Cardiac muscle cell (in vitro differentiated cells and primary cell): Measurements from ENCODE around the gene TBXAS1. TPM values are rescaled to one million over a fixed set of nuclear protein-coding genes. Genes with fewer than 3 reads are reported as not detected.
A peak's percentile ranks its signal among the peaks of the same experiment; 100 is the strongest.

Experiments used
- DNase-seq, 2 donors: peaks; one replicate each; pipeline versions ENCODE4 v3.0.0 to v3.0.0-alpha.2; 2010 to 2017; ENCODE audit warnings: low read depth in 1 of 2, low spot score in 1 of 2
- H3K27ac ChIP-seq: fragments of 200-600 bp; sonication (generic); 2 replicates; pipeline ENCODE4 v1.5.1; 2016
- H3K27me3 ChIP-seq: fragments of 200-600 bp; sonication (generic); 2 replicates; pipeline ENCODE4 v1.6.0; 2016; ENCODE audit warnings: control low read depth
- H3K36me3 ChIP-seq: fragments of 200-600 bp; sonication (generic); 2 replicates; pipeline ENCODE4 v1.5.1; 2016; ENCODE audit warnings: control low read depth
- H3K4me1 ChIP-seq: fragments of 200-600 bp; sonication (generic); 2 replicates; pipeline ENCODE4 v1.8.1; 2017; ENCODE audit warnings: low read depth, mild to moderate bottlenecking, mixed run types
- H3K4me3 ChIP-seq: fragments of 200-600 bp; sonication (generic); 2 replicates; pipeline ENCODE4 v1.5.1; 2016; ENCODE audit warnings: mild to moderate bottlenecking
- H3K9me3 ChIP-seq: fragments of 200-600 bp; sonication (generic); 2 replicates; pipeline ENCODE4 v1.5.1; 2017; ENCODE audit warnings: low read depth, mild to moderate bottlenecking, control low read depth
- CTCF ChIP-seq: IDR thresholded peaks from 2 replicates; pipeline ENCODE4 v1.5.1; 2012; ENCODE audit warnings: low read depth, mild to moderate bottlenecking, low read length
- polyA plus RNA-seq: library from polyadenylated mRNA; unstranded; fragments of >200 nt; fragmentation: Nextera tagmentation; extraction: Ambion mirVana; gene quantifications from 2 replicates; pipeline ENCODE4 v1.2.1, GENCODE V29; 2016
- total RNA-seq: library from RNA; depleted of rRNA; stranded (reverse); fragments of >200 nt; gene quantifications from 2 replicates; pipeline ENCODE4 v1.2.3, GENCODE V29; 2016

Gene TBXAS1
- total and polyA plus RNA-seq, 2 experiments from 2014 or later: 0.83 to 6.2 TPM

DNA sequence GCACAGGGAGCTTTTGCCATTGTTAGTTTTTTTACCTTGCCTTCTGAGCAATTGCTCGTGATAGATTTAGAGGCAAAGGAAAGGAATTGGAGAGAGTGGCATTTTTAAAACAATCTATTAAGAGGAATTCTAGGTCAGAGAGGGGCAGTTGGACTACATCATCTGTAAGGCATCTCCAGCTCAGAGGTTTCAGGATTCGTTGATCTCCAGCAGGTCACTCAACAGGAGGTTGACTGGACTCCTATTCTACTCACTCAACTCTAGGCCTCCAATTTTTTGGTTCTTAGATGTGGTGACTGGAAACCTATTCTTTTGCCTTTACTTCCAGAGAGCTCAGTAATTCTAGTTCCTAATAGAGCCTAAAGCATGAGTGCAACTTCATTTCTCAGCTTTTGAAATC lies 42.8 kb downstream of the TBXAS1 start:
- TF ChIP-seq CTCF: no peak
- H3K4me1 ChIP-seq: no peaks in the 10 kb centered on the region
- DNase-seq: peak in 1 of 2 donors; percentile 25

GRCh38 chr7:139873593-139874301 lies 44.7 kb downstream of the TBXAS1 start:
- H3K4me3 ChIP-seq: no peak overlapping the region
- no peak for TF ChIP-seq CTCF
- DNase-seq: no peak
- no peaks in the 10 kb centered on the region for H3K27me3 ChIP-seq
- no peaks in the 10 kb centered on the region for H3K9me3 ChIP-seq
- no peaks in the 10 kb centered on the region for H3K4me1 ChIP-seq
- H3K36me3 ChIP-seq: no peaks in the 10 kb centered on the region
- no peak overlapping the region for H3K27ac ChIP-seq

More for the DNA sequence above, 42.8 kb downstream of the TBXAS1 start:
- no peak overlapping the region for H3K4me3 ChIP-seq
- H3K9me3 ChIP-seq: no peaks in the 10 kb centered on the region
- H3K27ac ChIP-seq: peak overlapping the region; percentile 30
- no peaks in the 10 kb centered on the region for H3K36me3 ChIP-seq
- H3K27me3 ChIP-seq: no peaks in the 10 kb centered on the region

DNA sequence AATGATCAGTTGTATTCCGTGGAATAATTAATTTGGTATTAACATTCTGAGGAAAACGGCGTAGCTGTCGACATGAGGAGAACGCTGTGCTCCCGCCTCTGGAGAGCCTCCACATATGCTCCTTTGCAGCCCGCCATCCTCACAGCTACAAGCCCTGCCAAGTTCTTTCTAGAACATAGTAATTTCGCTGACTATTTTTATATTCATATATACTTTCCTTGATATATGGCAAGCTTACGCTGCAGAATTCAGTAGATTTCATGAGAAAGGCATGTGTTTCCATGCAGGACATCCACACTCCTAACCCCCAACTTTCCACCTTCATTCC lies 45.2 kb downstream of the TBXAS1 start:
- Histone ChIP-seq H3K27me3 (no peaks in the 10 kb centered on the region), H3K4me1 (no peaks in the 10 kb centered on the region), H3K4me3 (no peak overlapping the region), H3K36me3 (no peaks in the 10 kb centered on the region), H3K27ac (no peak overlapping the region), H3K9me3 (no peaks in the 10 kb centered on the region)
- no peak for TF ChIP-seq CTCF
- DNase-seq: no peak

GRCh38 chr7:139875821-139876241 lies 46.8 kb downstream of the TBXAS1 start:
- H3K4me1 ChIP-seq: no peaks in the 10 kb centered on the region
- no peaks in the 10 kb centered on the region for H3K27me3 ChIP-seq
- no peak for DNase-seq
- TF ChIP-seq CTCF: no peak
- H3K27ac ChIP-seq: no peak overlapping the region
- H3K36me3 ChIP-seq: no peaks in the 10 kb centered on the region
- H3K4me3 ChIP-seq: no peak overlapping the region
- no peaks in the 10 kb centered on the region for H3K9me3 ChIP-seq

GRCh38 chr7:139876622-139877283 lies 47.7 kb downstream of the TBXAS1 start:
- Histone ChIP-seq H3K9me3 (no peaks in the 10 kb centered on the region), H3K36me3 (no peaks in the 10 kb centered on the region), H3K27ac (no peak overlapping the region), H3K4me3 (no peak overlapping the region), H3K4me1 (no peaks in the 10 kb centered on the region), H3K27me3 (no peaks in the 10 kb centered on the region)
- TF ChIP-seq CTCF: no peak
- no peak for DNase-seq
